Sigmoid colon (tissue), 7 donors: ENCODE results near the gene MYL1. TPM values are rescaled to one million over a fixed set of nuclear protein-coding genes. Genes with fewer than 3 reads are reported as not detected.

Experiments used
- DNase-seq: peaks from one replicate; pipeline ENCODE4 v3.0.0-alpha.2; 2019
- H3K27ac ChIP-seq, 4 donors: fragments of 200-600 bp; sonication (generic); one replicate each; pipeline ENCODE4 v1.5.1; 2016 to 2019; ENCODE audit warnings: mild to moderate bottlenecking in 1 of 4
- H3K27me3 ChIP-seq, 3 donors: fragments of 200-600 bp; sonication (generic); one replicate each; pipeline ENCODE4 v1.5.1; 2019; ENCODE audit warnings: mild to moderate bottlenecking in 1 of 3
- H3K36me3 ChIP-seq, 4 donors: fragments of 200-600 bp; sonication (generic); one replicate each; pipeline ENCODE4 v1.5.1; 2016 to 2019
- H3K4me1 ChIP-seq, 4 donors: fragments of 200-600 bp; sonication (generic); one replicate each; pipeline ENCODE4 v1.5.1; 2017 to 2019
- H3K4me3 ChIP-seq, 4 donors: fragments of 200-600 bp; sonication (generic); one replicate each; pipeline ENCODE4 v1.5.1; 2017 to 2019; ENCODE audit warnings: mild to moderate bottlenecking in 2 of 4, moderate library complexity in 1 of 4
- H3K9me3 ChIP-seq, 4 donors: fragments of 200-600 bp in 3 of 4; sonication (generic) in 3 of 4; one replicate each; pipeline versions ENCODE4 v1.5.1 to v1.6.1; 2013 to 2019
- CTCF ChIP-seq, 4 experiments: fragments of 450-650 bp in 3 of 4; fragments of 200-600 bp in 1 of 4; IDR thresholded peaks; one replicate each; pipeline ENCODE4 v1.5.1; 2016 to 2019; ENCODE audit warnings: antibody characterized with exemption in 4 of 4, mild to moderate bottlenecking in 3 of 4, moderate library complexity in 2 of 4
- EP300 ChIP-seq, 4 donors: sonication (generic); formaldehyde crosslinking; IDR thresholded peaks; one replicate each; pipeline ENCODE4 v1.6.1; 2017; ENCODE audit warnings: antibody characterized with exemption in 4 of 4
- POLR2A ChIP-seq, 2 donors: fragments of 450-650 bp; IDR thresholded peaks; one replicate each; pipeline ENCODE4 v1.6.1; 2016; ENCODE audit warnings: antibody characterized with exemption in 2 of 2, mild to moderate bottlenecking in 2 of 2, moderate library complexity in 2 of 2
- POLR2AphosphoS5 ChIP-seq, 4 donors: sonication (generic); formaldehyde crosslinking; IDR thresholded peaks; one replicate each; pipeline ENCODE4 v1.6.1; 2017; ENCODE audit warnings: antibody characterized with exemption in 4 of 4
- WGBS, 2 donors: extraction: QIAGEN DNeasy Blood & Tissue Kit; methylation state at CpG; one replicate each; pipeline ENCODE4 v1.1.7; 2013; 5-methylcytosine and 5-hydroxymethylcytosine counted together
- intact Hi-C: fragments of 100-400 bp; cut with DNase I; formaldehyde crosslinking; loops from one replicate; pipeline ENCODE4 v1.15.1; 2023
- polyA plus RNA-seq, 3 donors: library from polyadenylated mRNA; stranded (reverse); fragments of 200-250 nt; gene quantifications; one replicate each; pipeline ENCODE4 v1.2.3, GENCODE V29; 2013
- total RNA-seq, 4 donors: library from RNA; depleted of rRNA; stranded (reverse); fragments of >200 nt; gene quantifications; one replicate each; pipeline ENCODE4 v1.1.0, GENCODE V29; 2016
- donor health status: healthy with polysubstance abuse.
- donor health status: Bipolar disorder and iron deficiency.
- donor health status: healthy.

Gene MYL1
- total and polyA plus RNA-seq, 7 donors = 4.8 TPM; not detected in 6

- TF ChIP-seq POLR2A (IDR thresholded peaks at IDR 0.05) = no peak
- TF ChIP-seq POLR2AphosphoS5 (IDR thresholded peaks at IDR 0.05) = no peak
- TF ChIP-seq EP300 (IDR thresholded peaks at IDR 0.05) = no peak
- TF ChIP-seq CTCF (IDR thresholded peaks at IDR 0.05) = no peak
Measured at GRCh38 chr2:210264282-210264681, 50.7 kb downstream of the MYL1 start.

GRCh38 chr2:210263841-210264240 is 51.1 kb downstream of the MYL1 start:
- H3K27me3 ChIP-seq = no peaks in the 10 kb centered on the region
- H3K4me1 ChIP-seq = no peaks in the 10 kb centered on the region
- no peak overlapping the region for H3K4me3 ChIP-seq
- WGBS, 2 donors = 76 to 81% methylated on average over 2 of the region's 2 CpGs
- no peaks in the 10 kb centered on the region for H3K36me3 ChIP-seq
- intact Hi-C loops = no loop called here
- TF ChIP-seq EP300 (IDR thresholded peaks at IDR 0.05) (no peak), POLR2A (IDR thresholded peaks at IDR 0.05) (no peak), CTCF (IDR thresholded peaks at IDR 0.05) (no peak), POLR2AphosphoS5 (IDR thresholded peaks at IDR 0.05) (no peak)
- DNase-seq = no peak
- no peak overlapping the region for H3K27ac ChIP-seq
- H3K9me3 ChIP-seq = no peaks in the 10 kb centered on the region

More at GRCh38 chr2:210264282-210264681, 50.7 kb downstream of the MYL1 start:
- DNase-seq = no peak
- intact Hi-C loops = no loop called here
- Histone ChIP-seq H3K27me3 (no peaks in the 10 kb centered on the region), H3K4me3 (no peak overlapping the region), H3K36me3 (no peaks in the 10 kb centered on the region), H3K27ac (no peak overlapping the region), H3K9me3 (no peaks in the 10 kb centered on the region), H3K4me1 (no peaks in the 10 kb centered on the region)
- WGBS, 2 donors = 81 to 88% methylated on average over 1 of the region's 1 CpG

GRCh38 chr2:210262036-210262435 is 52.9 kb downstream of the MYL1 start:
- DNase-seq = no peak
- Histone ChIP-seq H3K27ac (no peak overlapping the region), H3K4me1 (no peaks in the 10 kb centered on the region), H3K9me3 (no peaks in the 10 kb centered on the region), H3K27me3 (no peaks in the 10 kb centered on the region), H3K36me3 (no peaks in the 10 kb centered on the region), H3K4me3 (no peak overlapping the region)
- TF ChIP-seq POLR2AphosphoS5 (IDR thresholded peaks at IDR 0.05) (no peak), EP300 (IDR thresholded peaks at IDR 0.05) (no peak), CTCF (IDR thresholded peaks at IDR 0.05) (no peak), POLR2A (IDR thresholded peaks at IDR 0.05) (no peak)
- intact Hi-C loops = no loop called here
- WGBS, 2 donors = 69 to 84% methylated on average over 2 of the region's 2 CpGs

- H3K36me3 ChIP-seq = no peaks in the 10 kb centered on the region
- no peak overlapping the region for H3K4me3 ChIP-seq
- DNase-seq = no peak
- H3K4me1 ChIP-seq = no peaks in the 10 kb centered on the region
- intact Hi-C loops = no loop called here
- no peak for TF ChIP-seq POLR2A (IDR thresholded peaks at IDR 0.05)
- no peak for TF ChIP-seq EP300 (IDR thresholded peaks at IDR 0.05)
- TF ChIP-seq CTCF (IDR thresholded peaks at IDR 0.05) = no peak
- no peak for TF ChIP-seq POLR2AphosphoS5 (IDR thresholded peaks at IDR 0.05)
- no peaks in the 10 kb centered on the region for H3K9me3 ChIP-seq
- H3K27ac ChIP-seq = no peak overlapping the region
- H3K27me3 ChIP-seq = no peaks in the 10 kb centered on the region
Measured at GRCh38 chr2:210259687-210260086, 55.3 kb downstream of the MYL1 start.
